CD4-positive, alpha-beta memory T cell (primary cell): ENCODE results near the gene ASIC2. TPM values are rescaled to one million over a fixed set of nuclear protein-coding genes. Genes with fewer than 3 reads are reported as not detected.

Experiments used
- CTCF ChIA-PET: fragments of 350-600 bp; sonication (Branson Sonifier 250); formaldehyde crosslinking; loops from one replicate; lab custom pipeline; 2021; ENCODE audit warnings: inconsistent platforms; ENCODE audit not compliant: partially characterized antibody; lab: Charles Lee
- POLR2A ChIA-PET: fragments of 350-600 bp; sonication (Branson Sonifier 250); formaldehyde crosslinking; loops from one replicate; lab custom pipeline; 2021; ENCODE audit not compliant: partially characterized antibody; lab: Charles Lee
- DNase-seq, 5 donors: peaks; one replicate each; pipeline versions ENCODE4 v3.0.0 to v3.0.0-alpha.2; 2020 to 2022; ENCODE audit warnings: mixed read lengths in 1 of 5
- H3K27ac ChIP-seq: one replicate; pipeline ENCODE4 v1.7.0; 2013; ENCODE audit warnings: low read depth, low read length
- H3K27me3 ChIP-seq: 2 replicates; pipeline ENCODE4 v1.7.0; 2013; ENCODE audit warnings: mild to moderate bottlenecking, low read length, moderate library complexity; ENCODE audit not compliant: insufficient read depth
- H3K36me3 ChIP-seq: 2 replicates; pipeline ENCODE4 v1.7.0; 2013; ENCODE audit warnings: mild to moderate bottlenecking, low read length, moderate library complexity; ENCODE audit not compliant: insufficient read depth
- H3K4me1 ChIP-seq: 2 replicates; pipeline ENCODE4 v1.7.0; 2013; ENCODE audit warnings: mild to moderate bottlenecking, low read length, moderate library complexity; ENCODE audit not compliant: insufficient read depth
- H3K4me3 ChIP-seq, 2 donors: one replicate each; pipeline ENCODE4 v1.7.0; 2013; ENCODE audit warnings: low read length in 2 of 2, mild to moderate bottlenecking in 1 of 2
- H3K9me3 ChIP-seq, 2 donors: one replicate each; pipeline ENCODE4 v1.7.0; 2013; ENCODE audit warnings: low read length in 2 of 2, control low read depth in 1 of 2; ENCODE audit not compliant: control insufficient read depth in 1 of 2
- H3K27ac Mint-ChIP-seq, 7 donors: one replicate each; pipeline ENCODE4 v1.8.0; 2020 to 2021; ENCODE audit warnings: mixed read lengths in 7 of 7, mild to moderate bottlenecking in 6 of 7, inconsistent platforms in 3 of 7, moderate library complexity in 3 of 7
- H3K27me3 Mint-ChIP-seq, 2 donors: one replicate each; pipeline ENCODE4 v1.8.0; 2020 to 2021; ENCODE audit warnings: mixed read lengths in 2 of 2
- H3K36me3 Mint-ChIP-seq, 2 donors: one replicate each; pipeline ENCODE4 v1.8.0; 2020 to 2021; ENCODE audit warnings: mixed read lengths in 2 of 2, inconsistent platforms in 1 of 2, mild to moderate bottlenecking in 1 of 2
- H3K4me1 Mint-ChIP-seq, 4 donors: one replicate each; pipeline ENCODE4 v1.8.0; 2020 to 2021; ENCODE audit warnings: mixed read lengths in 4 of 4, mild to moderate bottlenecking in 1 of 4
- H3K4me3 Mint-ChIP-seq, 8 donors: one replicate each; pipeline ENCODE4 v1.8.0; 2020 to 2021; ENCODE audit warnings: mixed read lengths in 8 of 8, mild to moderate bottlenecking in 7 of 8, moderate library complexity in 6 of 8, inconsistent platforms in 3 of 8
- H3K9me3 Mint-ChIP-seq, 8 donors: one replicate each; pipeline ENCODE4 v1.8.0; 2020 to 2021; ENCODE audit warnings: mixed read lengths in 8 of 8, mild to moderate bottlenecking in 5 of 8, inconsistent platforms in 3 of 8, moderate library complexity in 1 of 8
- intact Hi-C: fragments of 100-400 bp; cut with micrococcal nuclease; formaldehyde crosslinking; loops from one replicate; pipeline ENCODE4 v1.15.1; 2023
- polyA plus RNA-seq, 2 donors: library from polyadenylated mRNA; unstranded; fragments of 300-500 nt; fragmentation: Illumina TruSeq; gene quantifications; one replicate each; pipeline ENCODE4 v1.2.3, GENCODE V29; 2021
- total RNA-seq, 2 experiments: library from RNA; stranded (reverse); gene quantifications; one replicate each; pipeline ENCODE4 v1.2.3, GENCODE V29; 2021

ASIC2 gene
- total and polyA plus RNA-seq, 4 experiments from 2014 or later: not detected

GRCh38 chr17:33217891-33218290 lies 75.2 kb downstream of the ASIC2 start:
- H3K9me3 Mint-ChIP-seq: peaks cover 0 to 2% (median 0%) of the 10 kb centered on the region in 8 donors
- H3K27ac Mint-ChIP-seq: no peak overlapping the region
- H3K27ac ChIP-seq: no peak overlapping the region
- no peaks in the 10 kb centered on the region for H3K36me3 Mint-ChIP-seq
- H3K4me1 ChIP-seq: no peaks in the 10 kb centered on the region
- H3K4me3 Mint-ChIP-seq: no peak overlapping the region
- H3K27me3 Mint-ChIP-seq: peaks cover 9 to 24% of the 10 kb centered on the region in 2 donors
- no peaks in the 10 kb centered on the region for H3K9me3 ChIP-seq
- ChIA-PET POLR2A (no interaction called here), CTCF (no interaction called here)
- H3K36me3 ChIP-seq: no peaks in the 10 kb centered on the region
- no peaks in the 10 kb centered on the region for H3K4me1 Mint-ChIP-seq
- no peak for DNase-seq
- H3K4me3 ChIP-seq: no peak overlapping the region
- H3K27me3 ChIP-seq: peaks cover 4% of the 10 kb centered on the region
- intact Hi-C loops: no loop called here

DNA sequence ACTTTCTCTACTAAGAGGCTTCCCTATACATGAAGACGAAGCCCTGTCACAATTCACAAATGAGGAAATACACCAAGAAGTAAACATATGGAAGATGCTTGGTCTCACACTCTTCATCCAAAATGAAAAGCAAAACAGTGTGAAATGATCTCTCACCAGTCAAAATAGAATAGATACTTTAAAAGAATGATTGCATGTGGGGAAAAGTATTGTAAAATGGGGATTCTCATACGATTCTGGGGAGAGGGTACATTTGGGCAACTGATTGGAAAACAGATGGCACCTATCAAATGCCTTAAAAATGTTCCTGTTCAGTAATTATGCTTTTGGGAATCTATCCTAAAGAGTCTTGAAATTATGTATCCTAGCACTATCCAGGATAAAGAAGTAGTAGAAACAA lies 78.1 kb downstream of the ASIC2 start:
- Mint-ChIP-seq H3K9me3 (peaks cover 0 to 2% (median 0%) of the 10 kb centered on the region in 8 donors), H3K4me3 (no peak overlapping the region), H3K27ac (no peak overlapping the region), H3K27me3 (peaks cover 13 to 30% of the 10 kb centered on the region in 2 donors), H3K4me1 (no peaks in the 10 kb centered on the region), H3K36me3 (no peaks in the 10 kb centered on the region)
- Histone ChIP-seq H3K9me3 (no peaks in the 10 kb centered on the region), H3K4me1 (no peaks in the 10 kb centered on the region), H3K27me3 (peaks cover 2% of the 10 kb centered on the region), H3K27ac (no peak overlapping the region), H3K4me3 (no peak overlapping the region), H3K36me3 (no peaks in the 10 kb centered on the region)
- ChIA-PET CTCF (no interaction called here), POLR2A (no interaction called here)
- intact Hi-C loops: no loop called here
- no peak for DNase-seq

- Mint-ChIP-seq H3K4me1 (no peaks in the 10 kb centered on the region), H3K27ac (no peak overlapping the region), H3K4me3 (no peak overlapping the region), H3K9me3 (no peaks in the 10 kb centered on the region), H3K36me3 (no peaks in the 10 kb centered on the region), H3K27me3 (peaks cover 9 to 22% of the 10 kb centered on the region in 2 donors)
- H3K4me3 ChIP-seq: no peak overlapping the region
- ChIA-PET CTCF (no interaction called here), POLR2A (no interaction called here)
- no peak overlapping the region for H3K27ac ChIP-seq
- intact Hi-C loops: no loop called here
- no peaks in the 10 kb centered on the region for H3K36me3 ChIP-seq
- H3K27me3 ChIP-seq: no peaks in the 10 kb centered on the region
- no peaks in the 10 kb centered on the region for H3K9me3 ChIP-seq
- H3K4me1 ChIP-seq: no peaks in the 10 kb centered on the region
- DNase-seq: no peak
These were observed 82.8 kb downstream of the ASIC2 start for GRCh38 chr17:33210285-33210684.

DNA sequence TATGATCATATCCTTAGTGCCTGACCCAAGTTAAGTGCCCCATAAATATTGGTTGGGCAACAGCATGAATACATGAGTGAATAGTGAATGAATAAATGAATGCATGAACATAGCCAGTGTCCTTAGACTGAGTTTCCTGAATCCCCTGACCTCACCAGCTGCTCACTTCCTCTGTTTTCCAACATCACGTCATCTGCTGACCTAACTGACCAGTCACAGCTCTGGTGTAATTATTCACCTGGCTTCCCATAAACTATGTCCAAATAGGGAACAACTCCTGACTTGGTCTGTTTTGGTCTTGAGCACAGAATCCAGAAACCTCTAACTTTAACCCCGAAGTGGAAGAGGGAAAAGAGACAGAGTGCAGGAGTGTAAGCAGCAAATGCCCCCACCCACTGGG lies 83.4 kb downstream of the ASIC2 start:
- ChIA-PET CTCF (no interaction called here), POLR2A (no interaction called here)
- intact Hi-C loops: no loop called here
- no peak overlapping the region for H3K4me3 ChIP-seq
- H3K9me3 ChIP-seq: no peaks in the 10 kb centered on the region
- no peak overlapping the region for H3K27ac Mint-ChIP-seq
- H3K27ac ChIP-seq: no peak overlapping the region
- no peaks in the 10 kb centered on the region for H3K4me1 Mint-ChIP-seq
- no peak for DNase-seq
- H3K36me3 ChIP-seq: no peaks in the 10 kb centered on the region
- H3K4me3 Mint-ChIP-seq: no peak overlapping the region
- no peaks in the 10 kb centered on the region for H3K4me1 ChIP-seq
- H3K27me3 Mint-ChIP-seq: peaks cover 9 to 17% of the 10 kb centered on the region in 2 donors
- no peaks in the 10 kb centered on the region for H3K36me3 Mint-ChIP-seq
- H3K27me3 ChIP-seq: no peaks in the 10 kb centered on the region
- no peaks in the 10 kb centered on the region for H3K9me3 Mint-ChIP-seq

GRCh38 chr17:33207231-33207630 lies 85.9 kb downstream of the ASIC2 start:
- DNase-seq: no peak
- H3K27me3 Mint-ChIP-seq: peaks cover 4 to 15% of the 10 kb centered on the region in 2 donors
- H3K9me3 ChIP-seq: no peaks in the 10 kb centered on the region
- H3K27me3 ChIP-seq: no peaks in the 10 kb centered on the region
- H3K27ac ChIP-seq: no peak overlapping the region
- H3K27ac Mint-ChIP-seq: no peak overlapping the region
- no peaks in the 10 kb centered on the region for H3K9me3 Mint-ChIP-seq
- H3K4me3 ChIP-seq: no peak overlapping the region
- CTCF ChIA-PET: no interaction called here
- H3K4me1 ChIP-seq: no peaks in the 10 kb centered on the region
- no peak overlapping the region for H3K4me3 Mint-ChIP-seq
- no peaks in the 10 kb centered on the region for H3K4me1 Mint-ChIP-seq
- POLR2A ChIA-PET: no interaction called here
- intact Hi-C loops: no loop called here
- H3K36me3 ChIP-seq: no peaks in the 10 kb centered on the region
- H3K36me3 Mint-ChIP-seq: no peaks in the 10 kb centered on the region

GRCh38 chr17:33205552-33205951 lies 87.5 kb downstream of the ASIC2 start:
- ChIA-PET CTCF (no interaction called here), POLR2A (no interaction called here)
- Mint-ChIP-seq H3K36me3 (no peaks in the 10 kb centered on the region), H3K27ac (no peak overlapping the region), H3K27me3 (peaks cover 4 to 10% of the 10 kb centered on the region in 2 donors), H3K9me3 (peaks cover 0 to 1% (median 0%) of the 10 kb centered on the region in 8 donors), H3K4me3 (no peak overlapping the region), H3K4me1 (no peaks in the 10 kb centered on the region)
- no peaks in the 10 kb centered on the region for H3K27me3 ChIP-seq
- no peak for DNase-seq
- H3K27ac ChIP-seq: no peak overlapping the region
- no peaks in the 10 kb centered on the region for H3K9me3 ChIP-seq
- no peaks in the 10 kb centered on the region for H3K4me1 ChIP-seq
- H3K4me3 ChIP-seq: no peak overlapping the region
- no peaks in the 10 kb centered on the region for H3K36me3 ChIP-seq
- intact Hi-C loops: no loop called here

DNA sequence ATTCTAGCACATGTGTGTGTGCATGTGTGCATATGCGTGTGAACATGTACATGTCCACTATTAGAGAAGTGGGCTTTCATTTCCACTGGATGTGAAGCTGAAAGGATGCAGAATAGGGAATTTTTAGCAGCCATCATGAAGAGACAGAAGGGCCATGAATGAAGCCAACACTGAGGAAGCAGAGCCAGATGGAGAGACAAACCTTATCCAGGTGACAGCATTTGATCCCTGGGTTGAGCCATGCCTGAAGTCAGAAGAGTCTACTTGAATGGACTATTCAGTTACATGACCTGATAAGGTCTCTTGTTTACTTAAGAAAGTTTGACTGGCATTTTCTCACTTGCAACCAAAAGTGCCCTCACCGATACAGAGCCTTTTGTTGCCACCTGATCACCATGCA lies 88.4 kb downstream of the ASIC2 start:
- no peaks in the 10 kb centered on the region for H3K4me1 Mint-ChIP-seq
- H3K27me3 ChIP-seq: no peaks in the 10 kb centered on the region
- ChIA-PET POLR2A (no interaction called here), CTCF (no interaction called here)
- H3K36me3 Mint-ChIP-seq: no peaks in the 10 kb centered on the region
- H3K9me3 ChIP-seq: no peaks in the 10 kb centered on the region
- DNase-seq: no peak
- no peak overlapping the region for H3K4me3 Mint-ChIP-seq
- H3K4me3 ChIP-seq: no peak overlapping the region
- no peak overlapping the region for H3K27ac Mint-ChIP-seq
- H3K27me3 Mint-ChIP-seq: peaks cover 4 to 8% of the 10 kb centered on the region in 2 donors
- H3K9me3 Mint-ChIP-seq: peaks cover 0 to 3% (median 0%) of the 10 kb centered on the region in 8 donors
- H3K4me1 ChIP-seq: no peaks in the 10 kb centered on the region
- H3K36me3 ChIP-seq: no peaks in the 10 kb centered on the region
- H3K27ac ChIP-seq: no peak overlapping the region
- intact Hi-C loops: no loop called here

GRCh38 chr17:33204156-33204555 lies 88.9 kb downstream of the ASIC2 start:
- Mint-ChIP-seq H3K4me1 (no peaks in the 10 kb centered on the region), H3K27ac (no peak overlapping the region), H3K36me3 (no peaks in the 10 kb centered on the region), H3K9me3 (peaks cover 0 to 3% (median 0%) of the 10 kb centered on the region in 8 donors), H3K4me3 (no peak overlapping the region), H3K27me3 (peaks cover 4 to 8% of the 10 kb centered on the region in 2 donors)
- H3K36me3 ChIP-seq: no peaks in the 10 kb centered on the region
- DNase-seq: no peak
- CTCF ChIA-PET: no interaction called here
- H3K9me3 ChIP-seq: no peaks in the 10 kb centered on the region
- H3K27me3 ChIP-seq: no peaks in the 10 kb centered on the region
- H3K4me1 ChIP-seq: no peaks in the 10 kb centered on the region
- H3K27ac ChIP-seq: no peak overlapping the region
- H3K4me3 ChIP-seq: no peak overlapping the region
- intact Hi-C loops: no loop called here
- POLR2A ChIA-PET: no interaction called here
